ENCODE measurements around the gene NUP133.
"Not testable (repeated sequence)": the region's sequence is repeated elsewhere in the genome, so short reads cannot be mapped to it uniquely, and the experiment has no call there.

The NUP133 gene

GRCh38 chr1:229507951-229508822, at the start of gene NUP133:
Gene NUP133, minus strand, starts transcription at chr1:229508341. Its CDS starts 92 bp downstream, at chr1:229508249.
- peak; percentile 36 to 99 (median 93) for DNase-seq

- no peak for DNase-seq
Observed at GRCh38 chr1:229557200-229557850, 49.2 kb upstream of the NUP133 start.

GRCh38 chr1:229554886-229555621, 46.9 kb upstream of the NUP133 start:
- no peak for DNase-seq

GRCh38 chr1:229553621-229554130, 45.5 kb upstream of the NUP133 start:
- DNase-seq: no peak

- DNase-seq: peak in 1 of 56 donors; percentile 14
Observed at GRCh38 chr1:229552732-229553131, 44.6 kb upstream of the NUP133 start.

- DNase-seq: no peak
Observed at GRCh38 chr1:229550812-229551567, 42.8 kb upstream of the NUP133 start.

GRCh38 chr1:229547542-229547941, 39.4 kb upstream of the NUP133 start:
- DNase-seq: no peak

- no peak for DNase-seq
Observed at GRCh38 chr1:229544587-229544986, 36.4 kb upstream of the NUP133 start.

- DNase-seq: no peak
Observed at GRCh38 chr1:229539863-229540506, 31.8 kb upstream of the NUP133 start.

- no peak for DNase-seq
Observed at GRCh38 chr1:229538945-229539344, 30.8 kb upstream of the NUP133 start.

GRCh38 chr1:229537894-229538293, 29.8 kb upstream of the NUP133 start:
- no peak for DNase-seq

GRCh38 chr1:229536982-229537381, 28.8 kb upstream of the NUP133 start:
- DNase-seq: no peak

GRCh38 chr1:229535230-229535629, 27.1 kb upstream of the NUP133 start:
- DNase-seq: no peak

GRCh38 chr1:229531326-229531725, 23.2 kb upstream of the NUP133 start:
- no peak for DNase-seq

- DNase-seq: no peak
Observed at GRCh38 chr1:229529639-229530038, 21.5 kb upstream of the NUP133 start.

GRCh38 chr1:229526695-229527094, 18.6 kb upstream of the NUP133 start:
- DNase-seq: no peak

GRCh38 chr1:229523052-229523451, 14.9 kb upstream of the NUP133 start:
- DNase-seq: peak in 2 of 56 donors; percentile 3 to 19

- peak in 45 of 56 donors; percentile 3 to 79 (median 41) for DNase-seq
Observed at GRCh38 chr1:229514578-229515275, 6.6 kb upstream of the NUP133 start.

- DNase-seq: not testable (repeated sequence)
Observed at GRCh38 chr1:229511625-229512024, 3.5 kb upstream of the NUP133 start.

- DNase-seq: not testable (repeated sequence)
Observed at GRCh38 chr1:229511201-229511600, 3.1 kb upstream of the NUP133 start.

Data from nucleus accumbens (tissue), 56 donors.